Right kidney (tissue), 1 donor: ENCODE data around the gene ZNF581.

Experiments
- DNase-seq: peaks from one replicate; pipeline ENCODE4 v3.0.0-alpha.2; 2016

Gene ZNF581

DNA sequence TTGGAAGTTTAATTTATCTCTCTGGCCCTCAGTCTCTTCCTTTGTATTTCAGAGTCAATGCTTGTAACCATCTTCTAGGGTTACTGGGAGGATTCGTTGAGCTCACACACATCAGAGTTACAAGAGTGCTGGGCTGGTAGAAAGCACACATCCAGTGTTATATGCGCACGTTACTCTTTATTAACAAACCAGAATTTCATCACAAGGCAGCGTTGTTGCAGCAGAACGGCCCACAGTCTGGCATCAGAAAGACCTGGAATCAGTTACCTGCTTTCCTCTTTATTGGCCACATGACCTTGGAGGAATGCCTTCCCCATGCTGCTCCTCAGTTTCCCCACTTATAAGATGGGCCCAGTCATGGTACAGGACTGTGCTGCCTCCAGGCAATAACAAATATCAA, 34.1 kb upstream of the ZNF581 start:
- DNase-seq, result no peak

DNA sequence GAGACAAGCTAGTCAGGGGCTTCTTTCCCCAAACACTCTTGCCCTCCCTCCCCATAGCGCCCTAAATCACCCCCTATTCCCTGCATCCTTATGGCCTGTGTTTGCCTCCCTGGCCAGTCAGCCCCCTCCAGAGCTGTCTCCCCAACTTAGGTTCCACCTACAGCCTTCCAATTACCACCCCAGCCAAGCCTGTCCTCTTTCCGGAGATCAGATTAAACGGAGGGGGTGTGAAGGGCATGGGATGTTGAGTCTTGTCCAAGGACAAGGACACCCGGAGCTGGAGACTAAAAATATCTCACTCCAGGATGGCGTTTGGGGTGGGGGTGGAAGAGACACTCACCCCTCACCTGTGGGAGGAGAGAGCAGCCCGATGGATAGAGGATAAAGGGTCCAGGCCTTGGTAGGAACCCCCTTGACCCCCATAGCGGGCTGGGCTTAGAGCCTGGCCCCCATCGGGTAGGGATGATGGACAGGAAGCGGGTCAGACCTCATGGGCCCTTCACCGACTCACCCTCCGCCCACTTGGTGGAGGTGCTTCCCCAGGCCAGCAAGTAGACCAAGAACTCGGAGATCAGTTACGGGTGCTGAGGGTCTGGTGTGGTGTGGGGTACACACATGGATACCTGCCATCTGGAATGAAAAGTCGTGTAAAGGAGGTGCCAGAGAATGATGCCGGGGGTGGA, 32.0 kb upstream of the ZNF581 start:
- no peak for DNase-seq

DNA sequence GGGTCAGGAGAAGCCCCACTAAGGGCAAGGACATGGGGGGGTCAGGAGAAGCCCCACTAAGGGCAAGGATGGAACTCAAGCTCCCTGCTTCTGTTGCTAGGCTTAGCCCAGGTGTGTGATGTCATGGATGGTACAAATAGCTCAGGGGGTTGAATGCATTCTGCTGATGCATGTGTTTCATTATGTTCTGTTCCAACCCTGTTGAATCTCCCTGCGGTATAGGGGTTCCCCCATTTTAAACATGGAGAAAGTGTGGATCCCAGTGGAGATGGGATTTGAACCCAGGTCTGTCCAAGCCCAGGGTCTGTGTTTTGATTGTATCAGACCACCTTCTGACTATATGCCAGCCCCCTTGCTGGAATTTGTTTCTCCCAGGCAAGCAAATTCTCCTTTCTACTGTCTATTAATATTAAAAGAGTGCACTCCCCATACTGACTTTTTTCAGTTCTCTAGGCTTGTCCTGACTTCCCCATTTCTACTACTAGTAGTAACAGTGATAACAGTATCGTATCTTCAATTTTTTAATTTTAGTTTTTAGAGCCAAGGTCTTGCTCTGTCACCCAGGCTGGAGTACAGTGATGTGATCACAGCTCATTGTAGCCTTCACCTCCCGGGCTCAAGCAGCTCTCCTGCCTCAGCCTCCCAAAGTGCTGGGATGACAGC, 31.3 kb upstream of the ZNF581 start:
- DNase-seq, result no peak

DNA sequence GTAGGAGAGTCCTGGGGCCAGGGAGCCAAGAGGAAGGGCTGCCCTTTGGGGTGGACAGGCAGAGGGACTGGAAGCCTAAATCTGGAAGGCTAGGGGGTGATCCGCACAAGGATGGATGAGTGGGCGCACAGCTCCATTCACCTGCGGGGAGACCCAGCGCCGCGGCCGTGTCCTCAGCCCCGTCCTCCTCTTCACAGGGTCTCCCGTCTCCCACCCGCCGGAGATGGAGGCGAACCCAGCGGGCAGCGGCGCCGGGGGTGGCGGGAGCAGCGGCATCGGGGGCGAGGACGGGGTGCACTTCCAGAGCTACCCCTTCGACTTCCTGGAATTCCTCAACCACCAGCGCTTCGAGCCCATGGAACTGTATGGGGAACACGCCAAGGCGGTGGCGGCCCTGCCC, 30.1 kb upstream of the ZNF581 start:
- no peak for DNase-seq

DNA sequence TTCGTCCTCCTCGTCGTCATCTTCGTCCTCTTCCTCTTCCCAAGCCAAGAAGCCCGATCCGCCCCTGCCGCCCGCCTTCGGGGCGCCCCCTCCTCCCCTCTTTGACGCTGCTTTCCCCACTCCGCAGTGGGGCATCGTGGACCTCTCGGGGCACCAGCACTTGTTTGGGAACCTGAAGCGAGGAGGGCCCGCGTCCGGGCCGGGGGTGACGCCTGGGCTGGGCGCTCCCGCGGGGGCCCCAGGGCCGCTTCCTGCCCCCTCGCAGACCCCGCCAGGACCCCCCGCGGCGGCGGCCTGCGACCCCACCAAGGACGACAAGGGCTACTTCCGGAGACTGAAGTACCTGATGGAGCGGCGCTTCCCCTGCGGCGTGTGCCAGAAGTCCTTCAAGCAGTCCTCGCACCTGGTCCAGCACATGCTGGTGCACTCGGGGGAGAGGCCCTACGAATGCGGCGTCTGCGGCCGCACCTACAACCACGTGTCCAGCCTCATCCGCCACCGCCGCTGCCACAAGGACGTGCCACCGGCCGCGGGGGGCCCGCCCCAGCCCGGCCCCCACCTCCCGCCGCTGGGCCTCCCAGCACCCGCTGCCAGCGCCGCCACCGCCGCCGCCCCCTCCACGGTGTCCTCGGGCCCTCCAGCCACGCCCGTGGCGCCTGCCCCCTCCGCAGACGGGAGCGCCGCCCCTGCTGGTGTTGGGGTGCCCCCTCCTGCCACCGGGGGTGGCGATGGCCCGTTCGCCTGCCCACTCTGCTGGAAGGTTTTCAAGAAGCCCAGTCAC, 29.3 kb upstream of the ZNF581 start:
- DNase-seq, result no peak

DNA sequence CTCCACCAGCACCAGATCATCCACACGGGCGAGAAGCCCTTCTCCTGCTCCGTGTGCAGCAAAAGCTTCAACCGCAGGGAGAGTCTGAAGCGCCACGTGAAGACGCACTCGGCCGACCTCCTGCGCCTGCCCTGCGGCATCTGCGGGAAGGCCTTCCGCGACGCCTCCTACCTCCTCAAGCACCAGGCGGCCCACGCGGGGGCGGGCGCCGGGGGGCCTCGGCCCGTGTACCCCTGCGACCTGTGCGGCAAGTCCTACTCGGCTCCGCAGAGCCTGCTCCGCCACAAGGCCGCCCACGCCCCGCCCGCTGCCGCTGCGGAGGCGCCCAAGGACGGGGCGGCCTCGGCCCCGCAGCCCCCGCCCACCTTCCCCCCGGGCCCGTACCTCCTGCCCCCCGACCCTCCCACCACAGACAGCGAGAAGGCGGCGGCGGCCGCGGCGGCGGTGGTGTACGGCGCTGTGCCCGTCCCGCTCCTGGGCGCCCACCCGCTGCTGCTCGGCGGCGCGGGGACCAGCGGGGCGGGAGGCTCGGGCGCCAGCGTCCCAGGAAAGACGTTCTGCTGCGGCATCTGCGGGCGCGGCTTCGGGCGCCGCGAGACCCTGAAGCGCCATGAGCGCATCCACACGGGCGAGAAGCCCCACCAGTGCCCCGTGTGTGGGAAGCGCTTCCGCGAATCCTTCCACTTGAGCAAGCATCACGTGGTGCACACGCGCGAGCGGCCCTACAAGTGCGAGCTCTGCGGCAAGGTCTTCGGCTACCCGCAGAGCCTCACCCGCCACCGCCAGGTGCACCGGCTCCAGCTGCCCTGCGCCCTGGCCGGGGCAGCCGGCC, 28.5 kb upstream of the ZNF581 start:
- no peak for DNase-seq

DNA sequence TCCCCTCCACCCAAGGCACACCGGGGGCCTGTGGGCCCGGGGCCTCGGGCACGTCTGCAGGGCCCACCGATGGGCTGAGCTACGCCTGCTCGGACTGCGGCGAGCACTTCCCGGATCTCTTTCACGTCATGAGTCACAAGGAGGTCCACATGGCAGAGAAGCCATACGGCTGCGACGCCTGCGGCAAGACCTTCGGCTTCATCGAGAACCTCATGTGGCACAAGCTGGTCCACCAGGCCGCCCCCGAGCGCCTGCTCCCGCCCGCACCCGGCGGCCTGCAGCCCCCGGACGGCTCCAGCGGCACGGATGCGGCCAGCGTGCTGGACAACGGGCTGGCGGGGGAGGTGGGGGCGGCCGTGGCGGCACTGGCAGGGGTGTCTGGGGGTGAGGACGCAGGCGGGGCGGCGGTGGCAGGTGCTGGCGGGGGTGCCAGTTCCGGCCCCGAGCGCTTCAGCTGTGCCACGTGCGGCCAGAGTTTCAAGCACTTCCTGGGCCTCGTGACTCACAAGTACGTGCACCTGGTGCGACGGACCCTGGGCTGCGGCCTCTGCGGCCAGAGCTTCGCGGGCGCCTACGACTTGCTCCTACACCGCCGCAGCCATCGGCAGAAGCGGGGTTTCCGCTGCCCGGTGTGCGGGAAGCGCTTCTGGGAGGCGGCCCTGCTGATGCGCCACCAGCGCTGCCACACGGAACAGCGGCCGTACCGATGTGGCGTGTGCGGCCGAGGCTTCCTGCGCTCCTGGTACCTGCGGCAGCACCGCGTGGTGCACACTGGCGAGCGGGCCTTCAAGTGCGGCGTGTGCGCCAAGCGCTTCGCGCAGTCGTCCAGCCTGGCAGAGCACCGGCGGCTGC, 27.7 kb upstream of the ZNF581 start:
- no peak for DNase-seq

DNA sequence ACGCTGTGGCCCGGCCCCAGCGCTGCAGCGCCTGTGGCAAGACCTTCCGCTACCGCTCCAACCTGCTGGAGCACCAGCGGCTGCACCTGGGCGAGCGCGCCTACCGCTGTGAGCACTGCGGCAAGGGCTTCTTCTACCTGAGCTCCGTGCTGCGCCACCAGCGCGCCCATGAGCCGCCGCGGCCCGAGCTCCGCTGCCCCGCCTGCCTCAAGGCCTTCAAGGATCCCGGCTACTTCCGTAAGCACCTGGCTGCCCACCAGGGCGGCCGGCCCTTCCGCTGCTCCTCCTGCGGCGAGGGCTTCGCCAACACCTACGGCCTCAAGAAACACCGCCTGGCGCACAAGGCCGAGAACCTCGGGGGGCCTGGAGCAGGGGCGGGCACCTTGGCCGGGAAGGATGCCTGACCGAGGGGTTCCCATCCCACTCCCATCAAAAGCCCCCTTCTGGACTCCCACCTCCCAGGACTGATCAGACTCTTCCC, 27.0 kb upstream of the ZNF581 start:
- DNase-seq, result no peak

DNA sequence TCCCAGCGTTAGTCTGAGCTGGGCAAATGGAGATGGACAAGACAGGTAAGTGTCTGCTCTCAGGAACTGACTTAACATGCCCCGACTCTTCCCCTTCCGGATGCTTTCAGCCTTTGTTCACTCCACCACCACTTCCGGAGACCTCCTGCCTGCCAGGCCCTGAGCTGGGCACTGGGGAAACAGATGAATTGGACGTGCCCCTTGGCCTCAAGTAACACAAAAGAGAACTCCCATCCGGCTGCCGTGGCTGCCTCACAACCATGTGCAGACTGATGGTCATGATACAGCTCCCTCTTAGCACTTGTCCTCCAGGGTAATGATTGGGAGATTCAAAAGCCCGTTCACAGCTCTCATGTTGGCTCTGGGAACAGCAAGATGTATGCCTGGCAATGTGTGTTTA, 26.0 kb upstream of the ZNF581 start:
- DNase-seq, result no peak

DNA sequence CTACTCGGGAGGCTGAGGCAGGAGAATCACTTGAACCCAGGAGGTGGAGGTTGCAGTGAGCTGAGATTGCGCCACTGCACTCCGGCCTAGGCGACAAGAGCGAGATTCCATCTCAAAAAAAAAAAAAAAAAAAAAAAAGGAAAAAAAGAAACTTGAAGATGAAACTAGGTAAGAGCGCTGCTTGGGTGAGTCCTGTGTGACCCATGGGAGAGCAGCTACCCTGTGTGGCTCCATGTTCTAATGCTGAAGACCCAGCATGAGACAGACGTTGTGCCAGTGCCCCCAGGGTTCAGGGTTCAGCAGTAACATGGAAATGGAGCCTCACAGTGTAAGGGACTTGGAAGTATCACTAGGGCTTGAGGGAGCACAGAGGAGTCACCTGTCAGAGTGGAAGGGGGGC, 25.0 kb upstream of the ZNF581 start:
- no peak for DNase-seq

DNA sequence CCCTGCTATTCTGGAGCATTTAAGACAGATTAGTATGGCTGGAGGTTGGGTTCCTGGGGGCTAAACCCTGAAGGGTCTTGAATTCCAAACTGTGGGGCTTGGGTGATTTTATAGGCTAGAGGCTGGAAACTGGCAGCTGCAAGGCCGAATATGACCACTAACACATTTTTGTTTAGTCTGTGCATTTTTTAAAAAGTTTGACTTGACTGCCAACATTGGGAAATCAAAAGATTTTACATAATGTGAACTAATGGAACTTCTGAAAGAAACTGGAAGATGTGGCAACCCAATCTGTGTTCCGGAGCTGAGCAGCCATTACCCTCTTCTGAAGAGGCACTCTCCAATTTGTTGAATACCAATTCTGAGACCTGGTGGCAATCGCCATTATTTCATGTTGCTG, 24.2 kb upstream of the ZNF581 start:
- no peak for DNase-seq

DNA sequence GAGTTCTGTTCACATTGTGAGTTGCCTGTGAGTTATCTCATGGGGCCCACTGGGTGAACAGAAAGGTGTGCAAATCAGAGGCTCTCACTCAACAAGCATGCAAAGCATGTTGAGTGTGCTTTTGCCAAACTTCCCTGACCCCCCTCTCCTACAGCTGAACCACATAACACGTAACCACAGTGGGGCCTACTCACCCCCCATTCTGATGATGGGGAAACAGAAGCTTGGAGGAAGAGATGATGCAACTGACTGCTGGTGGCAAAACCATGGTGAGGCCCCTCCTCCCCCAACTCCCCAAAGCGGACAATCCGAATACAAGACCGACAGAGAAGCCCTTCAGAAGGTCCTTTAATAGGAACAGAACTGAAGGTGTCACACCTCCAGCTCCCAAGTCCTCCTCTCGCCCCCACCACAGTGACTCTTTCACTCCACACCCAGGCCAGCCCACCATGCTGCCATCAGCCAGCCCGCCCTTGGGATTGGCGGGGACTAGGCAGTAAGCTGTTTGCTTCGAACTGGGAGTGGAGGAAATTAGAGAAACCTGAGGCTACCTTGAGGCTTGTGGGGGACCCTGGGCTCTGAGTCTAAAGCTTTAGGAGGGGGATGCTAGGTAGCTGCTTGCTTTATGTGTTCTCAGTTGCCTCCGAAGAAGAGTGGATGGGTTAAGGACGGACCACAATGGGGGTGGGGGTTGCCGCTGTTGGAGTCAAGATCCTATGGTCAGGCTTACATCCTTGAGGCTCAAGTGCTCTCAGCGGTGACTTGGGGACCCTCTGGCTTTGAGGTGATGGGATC, 22.8 kb upstream of the ZNF581 start:
- DNase-seq, result no peak

DNA sequence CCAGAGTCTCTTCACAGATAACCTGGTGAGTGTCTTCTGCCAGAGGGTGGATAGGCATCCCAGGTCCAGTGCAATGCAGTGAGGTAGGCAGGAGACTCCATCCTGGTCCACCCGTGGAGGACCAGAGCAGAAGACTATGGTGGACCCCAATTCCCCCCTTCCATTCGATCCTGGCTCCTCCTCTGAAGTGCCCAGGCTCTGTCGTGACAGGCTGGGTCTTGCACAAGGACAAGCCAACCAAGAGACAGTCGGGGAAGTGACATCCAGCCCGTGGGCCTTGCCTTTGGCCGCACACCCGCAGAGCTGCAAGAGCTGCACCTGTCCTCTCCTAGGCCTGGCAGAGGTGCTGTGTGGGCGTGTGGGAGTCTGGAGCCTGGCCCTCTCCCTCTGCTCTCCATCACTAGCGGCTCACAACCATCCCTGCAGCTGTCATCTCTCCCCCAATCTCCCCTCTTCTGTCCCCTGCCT, 22.2 kb upstream of the ZNF581 start:
- DNase-seq, result no peak

DNA sequence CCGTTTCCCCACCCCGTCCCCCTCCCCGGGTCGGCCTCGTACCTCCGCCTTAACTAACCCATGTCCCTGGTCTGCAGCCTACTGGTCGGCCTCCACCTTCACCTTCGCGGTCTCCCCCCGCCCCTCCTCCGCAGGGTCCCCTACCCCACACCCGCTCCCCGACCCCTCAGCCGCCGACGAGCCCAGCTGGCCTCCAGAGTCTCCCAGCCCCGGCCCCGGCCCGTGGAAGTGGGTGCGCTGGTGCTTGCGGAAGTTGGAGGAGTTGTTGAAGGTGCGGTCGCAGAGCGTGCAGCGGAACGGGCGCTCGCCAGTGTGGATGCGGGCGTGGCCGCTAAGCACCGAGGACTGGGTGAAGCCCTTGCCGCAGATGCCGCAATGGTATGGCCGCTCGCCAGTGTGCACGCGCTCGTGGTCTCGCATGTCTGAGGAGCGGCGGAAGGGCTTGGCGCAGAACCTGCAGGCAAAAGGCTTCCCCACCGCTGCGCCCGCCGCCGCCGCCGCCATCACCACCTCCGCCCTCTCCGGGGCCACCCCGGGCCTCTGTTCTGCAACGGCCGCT, 21.7 kb upstream of the ZNF581 start:
- no peak for DNase-seq

DNA sequence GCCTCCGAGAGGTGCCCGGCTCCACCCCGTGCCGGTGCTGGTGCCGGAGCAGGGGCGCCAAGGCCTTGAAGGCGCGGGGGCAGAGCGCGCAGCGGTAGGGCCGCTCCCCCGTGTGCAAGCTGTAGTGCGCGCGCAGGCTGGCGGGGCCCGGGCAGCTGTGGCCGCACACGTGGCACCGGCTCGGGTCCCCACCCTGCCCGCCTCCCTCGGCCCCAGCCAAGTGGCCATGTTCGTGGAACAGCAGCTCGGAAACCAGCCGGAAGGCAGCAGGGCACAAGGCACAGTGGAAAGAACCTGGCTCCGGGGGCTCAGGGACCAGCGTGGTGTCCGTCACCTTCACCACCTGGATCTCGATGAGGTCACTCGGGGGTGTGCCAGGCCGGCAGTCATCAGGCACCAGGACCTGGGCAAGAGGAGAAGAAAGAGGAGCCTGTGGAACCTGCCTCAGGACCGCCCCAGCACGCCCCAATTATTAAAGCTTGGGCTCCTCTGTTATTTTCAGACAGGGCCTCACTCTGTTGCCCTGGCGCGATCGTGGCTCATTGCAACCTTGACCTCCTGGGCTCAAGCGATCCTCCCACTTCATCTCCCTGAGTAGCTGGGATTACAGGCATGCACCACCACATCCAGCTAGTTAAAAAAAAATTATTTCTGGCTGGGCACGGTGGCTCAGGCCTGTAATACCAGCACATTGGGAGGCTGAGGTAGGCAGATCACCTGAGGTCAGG, 21.0 kb upstream of the ZNF581 start:
- DNase-seq, result no peak

DNA sequence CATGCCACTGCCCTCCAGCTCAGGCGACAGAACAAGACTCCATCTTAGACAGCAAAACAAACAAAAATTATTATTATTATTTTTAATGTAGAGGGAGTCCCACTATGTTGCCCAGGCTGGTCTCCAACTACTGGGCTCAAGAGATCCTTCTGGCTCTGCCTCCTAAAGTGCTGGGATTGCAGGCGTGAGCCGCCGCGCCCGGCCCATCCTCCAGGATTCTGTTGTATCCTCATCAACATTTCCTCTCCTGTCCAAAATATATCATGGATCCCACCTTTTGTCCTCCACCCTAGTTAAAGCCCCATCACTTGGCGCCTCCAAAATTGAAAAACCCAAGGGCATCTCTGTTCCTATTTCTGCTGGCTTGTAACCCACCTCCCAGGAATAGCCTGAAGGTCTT, 20.3 kb upstream of the ZNF581 start:
- DNase-seq, result no peak

DNA sequence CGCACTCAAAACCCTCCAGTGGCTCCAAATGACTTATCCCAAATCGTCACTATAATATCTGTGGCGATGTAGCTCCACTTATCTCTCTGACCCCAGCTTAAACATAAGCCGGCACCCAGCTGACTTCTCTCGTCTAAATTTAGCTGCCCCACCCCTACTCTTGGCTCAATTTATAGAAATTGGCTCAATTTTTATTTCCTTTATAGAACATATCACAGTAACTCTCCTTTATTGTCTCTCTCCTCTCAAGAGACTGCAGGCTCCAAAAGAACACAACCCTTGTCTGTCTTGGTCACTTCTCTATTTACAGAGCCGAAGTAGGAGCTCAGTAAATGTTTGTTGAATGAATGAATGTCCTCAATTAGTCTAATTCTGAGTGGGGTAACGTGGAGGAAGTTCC, 19.9 kb upstream of the ZNF581 start:
- no peak for DNase-seq

DNA sequence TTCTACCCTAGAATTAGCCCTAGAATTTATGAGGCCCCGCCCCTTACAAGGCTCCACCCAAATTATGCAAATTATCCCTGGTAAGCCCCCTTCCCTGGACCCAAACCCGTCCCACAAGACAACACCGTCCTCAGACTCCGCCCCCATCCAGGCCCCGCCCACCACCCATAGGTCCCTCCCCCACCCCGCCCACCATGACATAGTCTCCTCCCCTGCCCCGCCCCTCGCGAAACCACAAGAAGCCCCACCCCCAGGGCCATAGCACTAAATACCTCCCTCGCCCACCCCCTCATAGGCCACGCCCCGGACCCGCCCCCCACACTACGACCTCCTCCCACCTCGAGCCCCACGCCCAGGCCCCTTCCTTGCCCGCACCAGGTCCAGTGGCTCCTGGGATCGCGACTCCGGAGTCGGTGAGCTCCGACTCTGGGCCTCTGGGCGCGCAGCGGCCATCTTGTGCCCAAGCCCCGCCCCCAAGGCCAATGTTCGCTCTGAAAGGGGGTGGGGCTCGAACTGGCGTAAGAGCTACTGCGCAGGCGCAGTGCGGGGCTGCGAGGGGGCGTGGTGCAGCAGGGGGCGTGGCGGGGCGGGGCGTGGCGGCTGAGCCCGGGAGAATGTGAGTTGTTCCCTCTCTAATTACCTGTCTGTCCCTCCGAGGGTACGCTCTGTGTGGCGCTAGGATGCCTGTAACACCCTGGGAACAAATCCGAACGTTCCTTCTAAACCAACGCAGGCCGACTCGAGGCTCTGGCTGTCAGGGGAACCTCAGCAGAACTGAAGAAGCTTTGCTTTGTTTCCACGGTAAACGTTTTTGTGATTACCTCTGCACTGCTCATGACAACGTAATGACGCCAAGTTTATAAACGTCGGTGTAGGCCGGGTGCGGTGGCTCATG, 19.1 kb upstream of the ZNF581 start, which contains the start of gene ZNF784:
TSS of gene ZNF784 (minus strand) at position 458 of the 895 bp plus-strand sequence. CDS start at position 453, 5 bp downstream.
- peak; percentile 84 for DNase-seq

DNA sequence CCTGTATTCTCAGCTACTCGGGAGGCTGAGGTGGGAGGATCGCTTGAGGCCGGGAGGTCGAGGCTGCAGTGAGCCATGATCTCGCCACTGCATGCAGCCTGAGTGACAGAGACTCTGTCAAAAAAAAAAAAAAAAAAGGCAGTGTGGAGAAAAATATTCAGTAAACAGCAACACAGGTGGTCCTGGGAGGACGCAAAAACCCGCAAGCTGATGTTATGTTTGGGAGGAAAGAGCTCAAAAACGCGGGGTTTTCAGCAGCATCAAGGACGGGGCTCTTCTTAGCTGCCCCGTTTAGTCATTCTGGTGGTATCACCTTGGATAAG, 18.5 kb upstream of the ZNF581 start:
- DNase-seq, result no peak
